GM18909 (cell line): Measurements from ENCODE around the gene FAM200B.

Experiments
- ATAC-seq: cut with Tn5 transposase; IDR thresholded peaks from one replicate; pipeline ENCODE4 v1.9.1; 2021; ENCODE audit warnings: mild to moderate bottlenecking; ENCODE audit not compliant: unreplicated experiment, poor library complexity

The FAM200B gene

DNA sequence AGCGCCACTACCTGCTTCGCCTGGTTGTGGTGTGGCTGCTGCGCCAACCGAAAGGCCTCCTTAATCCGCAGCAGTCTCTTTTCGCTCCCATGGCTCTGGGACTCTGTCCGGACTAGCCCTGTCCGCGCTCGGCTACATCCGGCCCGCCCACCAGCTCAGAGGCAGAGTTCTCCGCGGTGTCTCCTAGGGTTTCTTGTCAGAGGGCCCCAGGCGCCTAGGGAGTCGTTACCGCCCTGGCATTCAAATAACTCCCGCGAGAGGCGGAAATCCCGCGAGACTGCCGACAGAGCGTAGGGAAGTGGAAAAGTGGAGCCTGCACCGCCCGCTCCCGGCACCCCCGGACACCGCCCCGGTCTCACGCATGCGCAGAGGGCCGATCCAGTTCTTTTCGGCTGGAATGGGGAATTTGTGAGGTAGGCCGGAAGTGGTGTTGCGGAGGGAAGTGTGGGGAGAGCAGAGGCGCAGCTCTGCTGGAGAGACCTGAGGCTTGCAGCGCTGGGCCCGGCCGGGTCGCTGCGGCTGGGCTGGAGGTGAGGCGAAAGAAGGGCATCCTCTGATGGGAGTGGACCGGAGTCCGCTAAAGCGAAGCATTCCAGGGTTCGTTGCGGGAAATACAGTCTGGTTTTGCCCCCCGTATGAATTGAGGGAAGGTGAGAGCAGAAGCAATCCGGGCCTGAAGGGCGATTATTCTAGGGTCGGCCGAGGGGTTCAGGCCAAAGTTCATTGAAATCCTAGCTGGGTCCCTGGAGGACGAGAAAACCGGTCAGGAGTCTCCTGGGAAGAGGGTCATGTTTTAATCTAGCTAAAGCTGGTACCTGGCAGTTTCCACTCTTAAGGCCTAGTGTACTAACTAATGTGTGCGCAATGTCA is at the start of gene FAM200B:
Gene FAM200B (plus strand): TSS at position 456 of the 870 bp plus-strand sequence. CDS start 5,151 bp downstream, outside the sequence.
- peak; percentile 95 for ATAC-seq

DNA sequence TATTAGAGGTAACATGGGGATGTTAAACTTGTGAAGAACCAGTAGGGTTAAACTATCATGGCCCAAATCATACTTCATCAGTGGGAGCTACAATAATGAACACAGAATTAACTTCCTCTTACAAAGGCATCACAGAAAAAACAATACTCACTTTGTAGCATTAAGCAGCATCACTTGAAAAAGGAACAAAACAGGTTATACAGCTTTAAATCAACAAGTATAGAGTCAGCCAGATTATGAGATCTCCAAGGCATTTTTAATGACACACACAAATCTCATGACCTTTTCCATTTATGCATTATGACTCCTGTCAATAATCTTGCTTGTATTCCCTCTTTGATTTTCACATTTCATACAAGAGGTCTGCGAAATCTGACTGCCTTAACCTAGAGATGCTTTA is 44.8 kb upstream of the FAM200B start:
- ATAC-seq: no peak

DNA sequence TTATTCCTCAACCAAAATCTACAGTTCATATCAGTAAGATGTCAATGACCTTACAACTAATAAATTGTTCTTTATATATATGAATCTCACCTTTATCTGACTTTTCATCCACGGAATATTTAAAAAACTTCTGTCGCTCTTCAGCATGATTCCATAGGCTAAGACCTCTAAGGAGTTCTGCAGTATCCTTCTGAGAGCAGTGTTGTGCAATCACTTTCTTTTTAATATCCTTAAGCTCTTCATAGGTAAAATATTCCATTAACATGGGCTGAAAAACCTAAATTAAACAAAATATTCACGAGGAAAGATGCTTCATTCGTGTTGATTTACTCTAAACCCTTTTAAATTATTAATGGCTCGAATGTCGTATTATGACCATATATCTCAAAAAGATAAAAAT is 43.2 kb upstream of the FAM200B start:
- no peak for ATAC-seq

DNA sequence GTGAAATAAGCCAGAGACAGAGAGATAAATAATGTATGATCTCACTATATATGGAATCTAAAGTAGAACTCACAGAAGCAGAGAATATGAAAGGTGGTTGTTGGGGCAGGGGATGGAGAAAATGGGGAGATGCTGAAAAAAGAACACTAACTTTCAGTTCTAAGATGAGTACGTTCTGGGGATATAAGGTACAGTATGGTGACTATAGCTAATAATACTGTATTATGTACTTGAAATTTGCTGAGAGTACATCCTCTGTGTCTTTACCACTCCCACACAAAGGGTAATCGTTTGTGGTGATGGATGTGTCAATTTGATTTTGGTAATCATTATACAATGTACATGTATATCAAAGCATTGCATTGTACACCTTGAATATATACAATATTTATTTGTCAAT is 33.0 kb upstream of the FAM200B start:
- peak; percentile 49 for ATAC-seq

DNA sequence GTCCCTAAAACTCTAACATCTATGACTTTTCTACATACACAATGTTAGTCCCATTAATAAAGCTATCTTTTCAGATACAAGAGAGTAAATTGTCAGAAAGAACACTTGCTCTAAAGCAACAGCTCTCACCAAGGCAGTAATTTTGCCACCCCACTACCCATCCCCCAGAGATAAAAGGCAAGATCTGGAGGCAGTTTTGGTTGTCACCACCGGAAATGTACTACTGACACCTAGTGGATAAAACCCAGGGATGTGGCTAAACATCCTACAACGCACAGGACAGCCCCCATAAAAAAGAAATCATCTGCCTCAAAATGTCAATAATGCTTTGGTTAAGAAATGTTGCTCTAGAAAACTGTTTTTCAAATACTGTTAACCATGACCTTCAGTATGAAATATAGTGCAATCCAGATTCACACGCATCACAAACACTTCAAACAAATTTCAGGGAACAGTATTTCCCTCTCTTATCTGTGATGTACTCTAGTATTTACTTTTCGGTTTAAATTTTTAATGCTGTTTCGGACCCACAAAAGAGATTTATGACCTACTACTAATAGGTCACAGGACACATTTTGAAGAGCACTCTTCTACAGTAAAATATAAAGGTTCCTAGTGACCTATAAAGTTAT is 31.6 kb upstream of the FAM200B start:
- ATAC-seq: peak; percentile 50

DNA sequence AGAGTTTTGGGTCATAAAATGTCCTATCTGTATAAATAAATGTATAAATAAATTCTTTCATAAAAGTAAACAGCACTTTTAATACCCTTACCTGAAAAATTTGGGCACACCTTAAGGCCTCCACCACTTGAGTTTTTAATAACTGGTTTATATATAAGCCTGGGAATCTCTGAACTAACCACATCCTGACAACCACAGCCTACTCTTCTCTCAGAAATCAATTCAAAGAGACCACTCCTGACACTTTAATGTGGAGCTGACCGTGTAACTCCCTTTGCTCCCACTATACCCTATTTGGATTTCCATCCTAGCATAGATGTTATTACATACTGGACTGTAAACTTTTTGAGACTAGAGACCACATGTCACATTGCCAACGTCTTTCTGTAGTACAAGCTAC is 30.0 kb upstream of the FAM200B start:
- no peak for ATAC-seq

DNA sequence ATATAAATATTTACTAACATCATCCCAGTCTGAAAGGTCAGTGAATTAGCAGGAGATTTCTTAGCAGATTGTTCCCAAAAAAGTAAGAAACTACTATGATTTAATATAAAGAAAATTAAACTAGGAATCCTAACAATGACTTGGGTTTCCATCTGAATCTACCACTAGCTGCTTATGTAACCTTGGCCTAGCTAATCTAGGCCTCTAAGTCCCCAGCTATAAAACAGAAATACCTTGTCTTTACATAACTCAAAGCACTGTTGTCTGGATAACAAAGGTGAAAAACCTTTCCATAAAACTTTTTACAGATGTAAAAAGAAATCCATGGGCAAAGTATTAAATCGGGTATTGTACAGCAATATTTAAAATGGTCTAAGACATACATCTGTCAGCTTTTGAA is 29.4 kb upstream of the FAM200B start:
- ATAC-seq: no peak

DNA sequence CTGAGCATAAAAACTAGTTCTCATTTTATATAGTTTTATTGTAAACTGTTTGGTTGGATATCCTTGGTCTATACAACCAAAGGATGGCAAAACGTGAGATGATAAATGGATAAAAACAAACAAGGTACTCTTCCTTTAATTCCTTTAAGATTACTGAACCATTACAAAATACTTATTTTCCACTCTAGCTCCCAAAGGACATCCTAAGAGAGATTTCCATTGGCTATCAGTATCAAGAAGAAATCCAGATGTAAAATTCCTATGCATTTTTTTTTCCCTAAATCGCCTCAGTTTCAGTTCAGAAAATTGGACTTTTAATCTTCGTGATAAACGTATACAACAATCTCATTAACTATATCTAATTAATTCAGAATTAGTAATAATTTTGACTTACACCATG is 28.8 kb upstream of the FAM200B start:
- no peak for ATAC-seq

DNA sequence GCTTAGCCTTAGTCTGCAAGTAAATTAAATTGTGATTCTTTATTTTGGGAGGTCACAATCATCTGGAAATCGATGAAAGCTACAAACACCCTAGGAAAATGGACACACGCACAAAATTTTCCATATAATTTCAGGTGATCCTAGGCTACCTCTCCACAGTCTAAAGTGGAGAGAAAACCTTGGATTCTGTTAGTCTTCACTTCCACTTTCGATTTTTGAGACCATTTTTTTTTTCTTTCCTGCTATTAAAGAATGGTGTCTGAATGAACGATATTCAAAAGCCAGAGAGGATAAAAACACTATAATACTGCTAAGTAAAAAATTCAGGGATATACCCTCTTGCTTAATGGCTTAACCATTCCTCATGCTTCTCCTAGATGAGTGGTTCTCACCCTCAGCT is 28.2 kb upstream of the FAM200B start:
- ATAC-seq: no peak

DNA sequence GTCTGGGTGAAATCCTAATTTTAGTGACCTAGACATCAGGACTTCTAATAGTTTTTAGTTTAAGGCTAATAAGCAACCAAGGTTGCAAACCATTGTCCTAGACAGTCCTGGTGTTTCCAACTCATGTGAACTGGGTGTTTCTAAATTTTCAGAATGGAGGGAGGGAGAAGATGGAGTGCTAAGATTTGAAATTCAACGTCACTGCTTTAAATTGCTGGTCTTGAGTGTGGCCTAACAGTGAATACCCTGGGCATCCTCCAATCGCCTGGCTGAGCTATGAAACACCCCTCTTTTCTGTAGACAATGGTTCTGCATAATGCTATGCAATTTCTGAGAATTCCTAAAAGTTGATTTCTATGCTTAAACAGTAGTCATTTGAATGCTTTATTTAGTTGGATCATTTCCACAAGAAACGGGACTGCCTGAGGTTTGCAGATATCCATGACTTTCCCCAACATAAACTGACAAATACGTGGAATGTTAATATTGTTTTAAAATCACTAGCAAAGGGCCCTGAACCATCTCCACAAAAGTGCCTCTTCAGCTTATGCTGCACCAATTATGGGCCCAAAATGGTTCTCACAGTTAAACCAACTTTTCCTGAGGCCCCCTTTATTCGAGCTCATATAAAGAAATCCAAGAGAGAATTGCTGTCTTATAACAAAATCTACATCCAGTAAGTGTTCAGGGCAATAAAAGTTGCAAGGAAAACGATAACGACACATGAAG is 27.6 kb upstream of the FAM200B start:
- peak; percentile 35 for ATAC-seq

DNA sequence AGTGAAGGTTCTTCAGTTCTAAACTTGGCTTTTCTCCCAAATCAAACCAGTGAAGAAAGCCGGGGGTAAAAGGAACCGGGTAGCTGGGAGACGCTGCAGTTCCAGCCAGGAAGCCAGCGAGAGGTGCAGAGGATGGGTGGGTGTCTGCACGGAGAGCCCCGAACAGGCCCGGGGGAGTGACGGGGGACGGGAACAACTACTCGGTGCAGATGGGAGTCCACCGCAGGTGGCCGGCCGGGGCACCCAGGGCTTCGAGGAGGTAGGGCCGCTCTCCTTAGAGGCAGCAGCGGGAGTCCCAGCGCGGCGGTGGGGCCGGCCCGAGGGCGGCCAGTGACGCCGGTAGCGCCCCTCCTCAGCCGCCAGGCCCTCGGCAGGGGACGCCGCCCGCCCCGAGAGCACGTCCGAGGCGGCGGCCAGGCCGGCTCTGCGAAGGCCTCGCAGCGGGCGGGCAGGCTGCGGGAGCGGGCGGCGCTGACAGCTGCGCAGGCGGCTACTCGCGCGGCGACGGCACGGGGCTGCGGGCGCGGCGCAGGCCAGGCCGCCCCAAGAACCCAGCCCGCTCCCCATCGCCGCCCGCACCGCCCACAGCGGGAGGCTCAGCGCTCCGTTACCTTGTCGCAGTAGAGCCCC is 26.9 kb upstream of the FAM200B start:
- peak; percentile 56 for ATAC-seq

DNA sequence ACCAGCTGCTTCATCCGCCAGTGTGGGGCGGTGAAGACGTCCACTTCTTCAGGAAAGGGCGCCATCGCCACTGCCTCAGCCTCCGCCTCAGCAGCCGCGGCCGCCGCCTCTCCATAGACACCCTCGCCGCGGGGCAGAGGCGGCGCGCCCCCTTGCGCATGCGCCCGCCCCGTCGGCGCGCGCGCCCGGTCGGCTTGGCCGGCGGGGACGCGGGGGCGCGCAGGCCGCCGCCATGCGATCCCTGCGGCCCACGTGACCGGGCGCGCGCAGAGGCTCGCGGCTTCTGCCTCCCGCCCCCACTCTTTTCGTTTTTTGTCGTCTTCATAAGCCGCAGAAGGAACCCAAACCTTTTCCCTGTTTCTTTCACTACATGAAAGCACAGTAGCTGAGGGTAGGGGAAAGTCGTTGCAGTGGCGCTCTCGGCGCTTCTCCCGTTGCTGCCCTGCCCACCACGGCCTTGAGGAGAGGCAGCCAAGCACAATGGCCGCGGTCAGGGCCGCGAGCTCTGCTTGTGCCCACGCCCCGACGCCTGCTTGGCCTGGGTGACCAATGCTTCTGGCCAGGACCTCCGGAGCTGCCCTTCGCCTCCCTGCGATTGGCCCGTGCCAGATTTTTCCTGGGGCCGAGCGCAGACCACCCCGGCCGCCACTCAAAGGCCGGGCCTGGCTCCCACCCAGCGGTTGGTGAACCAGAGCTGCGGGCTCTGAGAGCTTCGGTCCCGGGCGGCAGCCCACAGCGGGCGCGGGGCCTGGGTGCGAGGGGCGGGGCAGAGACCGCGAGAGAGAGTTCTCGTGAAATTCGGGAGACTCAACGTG is 26.2 kb upstream of the FAM200B start, which contains the start of gene FBXL5:
Gene FBXL5 (minus strand): TSS at position 135 of the 815 bp plus-strand sequence. CDS start 70 bp downstream, at position 65.
- peak; percentile 75 for ATAC-seq

DNA sequence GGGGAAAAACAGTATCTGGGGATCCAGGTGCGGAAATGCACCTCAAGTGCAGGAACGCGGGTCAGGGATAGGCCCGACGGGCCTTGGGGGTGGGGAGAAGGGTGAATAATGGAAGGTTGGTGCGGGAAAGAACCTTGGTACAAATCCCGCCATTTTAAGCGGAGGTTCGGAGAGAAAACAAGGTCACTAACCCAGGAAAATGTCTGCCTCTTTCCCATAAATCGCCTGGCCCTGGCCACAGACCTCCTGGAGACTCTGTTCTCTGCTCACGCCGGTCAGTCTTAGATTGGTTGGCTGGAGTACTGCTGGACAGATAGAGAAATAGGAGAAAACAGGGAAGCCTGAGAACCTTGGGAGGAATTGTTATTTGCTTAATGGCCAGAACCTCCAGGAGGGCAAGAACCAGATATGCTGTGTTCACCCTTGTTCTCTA is 25.6 kb upstream of the FAM200B start:
- no peak for ATAC-seq

DNA sequence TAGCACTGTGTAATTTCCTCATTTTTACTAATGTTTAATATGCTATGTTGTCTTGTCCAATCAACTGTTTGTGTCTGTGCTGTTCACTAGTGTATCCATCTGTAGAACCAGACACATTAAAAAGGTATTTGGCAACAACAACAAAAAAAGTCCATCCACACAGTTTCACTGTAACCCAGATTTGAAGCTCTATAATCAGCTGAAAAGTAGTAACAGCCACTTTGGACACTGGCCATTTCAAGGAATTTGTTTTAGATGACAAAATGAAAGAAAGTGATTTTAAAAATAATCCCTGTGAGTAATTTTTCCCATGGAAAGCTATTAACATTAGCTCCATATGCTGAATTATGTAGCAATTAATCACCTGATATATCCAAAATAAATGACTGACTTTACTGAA is 24.3 kb upstream of the FAM200B start:
- no peak for ATAC-seq

DNA sequence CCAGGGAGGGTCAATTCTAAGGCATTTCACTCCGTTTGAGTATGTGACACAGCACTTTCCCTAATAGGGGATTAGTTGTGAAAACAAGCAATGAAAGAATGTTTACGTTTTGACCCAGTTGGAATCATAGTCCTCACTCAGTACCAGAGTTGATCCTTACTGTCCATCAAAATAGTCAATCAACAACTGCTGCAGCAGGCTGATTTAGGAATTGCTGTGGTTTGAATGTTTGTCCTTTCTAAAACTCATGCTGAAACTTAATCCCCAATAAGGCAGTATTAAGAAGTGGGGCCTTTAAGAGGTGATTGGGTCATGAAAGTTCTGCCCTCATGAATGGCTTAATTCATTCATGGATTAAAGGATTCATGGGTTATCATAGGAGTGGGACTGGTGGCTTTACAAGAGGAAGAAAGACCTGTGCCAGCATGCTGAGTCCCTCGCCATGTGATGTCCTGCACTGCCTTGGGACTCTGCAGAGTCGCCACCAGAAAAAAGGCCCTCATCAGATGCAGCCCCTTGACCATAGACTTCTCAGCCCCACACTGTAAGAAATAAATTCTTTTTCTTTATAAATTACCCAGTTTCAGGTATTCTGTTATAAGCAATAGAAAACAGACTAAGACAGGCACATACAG is 23.4 kb upstream of the FAM200B start:
- ATAC-seq: no peak

DNA sequence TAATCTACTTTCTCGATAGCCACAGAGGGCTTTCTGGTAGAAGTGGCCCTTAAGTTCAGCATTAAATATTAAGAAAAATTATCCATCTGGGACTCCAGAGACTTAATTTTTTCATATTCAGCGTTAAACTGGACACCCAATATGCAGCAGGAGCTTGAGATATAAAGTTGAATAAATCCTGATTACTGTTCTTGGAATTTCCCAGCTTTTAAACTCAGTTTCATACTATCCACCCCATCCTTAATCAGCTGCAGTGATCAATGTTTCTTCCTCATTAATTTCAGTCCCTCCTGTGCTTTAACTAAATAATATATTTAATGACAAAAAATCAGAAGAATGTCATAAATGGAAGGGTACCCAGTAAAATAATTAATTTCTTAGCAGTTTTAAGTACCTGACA is 22.8 kb upstream of the FAM200B start:
- ATAC-seq: no peak

DNA sequence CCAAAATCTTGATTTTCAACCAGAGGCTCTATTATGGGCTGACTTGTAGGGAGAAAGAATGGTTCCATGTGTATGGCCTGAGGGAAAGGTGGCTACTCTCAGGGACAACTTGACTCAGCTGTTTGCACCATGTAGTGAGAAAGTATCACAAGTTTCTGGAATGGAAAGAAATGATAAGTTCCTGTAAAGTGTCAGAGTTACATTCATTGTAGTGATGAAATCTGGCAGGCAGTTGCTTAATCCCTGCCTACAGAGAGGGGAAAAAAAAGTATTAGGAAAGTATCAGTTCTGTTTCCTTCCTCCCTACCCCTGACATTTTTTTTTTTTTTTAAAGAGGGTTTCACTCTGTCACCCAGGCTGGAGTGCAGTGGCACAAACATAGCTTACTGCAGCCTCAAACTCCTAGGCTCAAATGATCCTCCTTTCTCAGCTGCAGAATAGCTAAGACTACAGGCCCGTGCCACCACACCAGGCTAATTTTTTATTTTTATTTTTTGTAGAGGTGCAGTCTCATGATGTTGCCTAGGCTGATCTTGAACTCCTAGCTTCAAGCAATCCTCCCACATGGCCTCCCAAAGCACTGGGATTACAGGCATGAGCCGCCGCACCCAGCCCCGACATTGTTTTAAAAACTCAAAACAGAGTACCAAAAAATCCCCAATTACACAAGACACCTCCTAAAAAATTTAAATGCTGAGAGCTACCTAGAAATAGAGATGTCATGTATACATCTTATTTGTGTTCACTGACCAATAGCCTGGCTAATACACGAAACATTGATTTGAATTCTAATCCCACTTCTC is 21.7 kb upstream of the FAM200B start:
- ATAC-seq: no peak

DNA sequence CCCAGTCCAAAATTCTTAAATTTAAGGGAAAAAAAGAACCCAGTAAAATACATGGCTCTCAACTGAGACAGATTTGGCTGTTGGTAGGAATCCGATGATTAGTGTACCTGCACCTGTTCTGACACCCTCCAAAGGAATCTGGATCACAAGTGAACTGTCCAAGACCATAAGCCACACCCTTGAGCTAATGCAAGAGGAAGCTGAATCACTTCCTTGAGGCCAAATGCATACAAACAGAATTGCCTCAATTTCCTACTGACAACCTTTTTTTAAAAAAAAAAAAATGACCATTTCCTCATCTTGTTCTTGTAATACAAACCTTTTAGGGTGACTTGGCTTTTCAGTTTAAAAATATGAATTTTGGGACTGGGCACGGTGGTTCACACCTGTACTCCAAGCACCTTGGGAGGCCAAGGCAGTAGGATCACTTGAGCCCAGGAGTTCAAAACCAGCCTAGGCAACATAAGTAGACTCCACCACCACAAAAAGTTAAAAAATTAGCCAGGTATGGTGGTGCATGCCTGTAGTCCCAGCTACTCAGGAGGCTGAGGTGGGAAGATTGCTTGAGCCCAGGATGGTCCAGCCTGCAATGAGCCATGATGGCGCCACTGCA is 15.8 kb upstream of the FAM200B start:
- no peak for ATAC-seq
